IMR-90 (cell line): ENCODE data around the gene RHOB.

Experiments
- BHLHE40 ChIP-seq: fragments of 150-350 bp; IDR thresholded peaks from 2 replicates; pipeline ENCODE4 v1.6.1; 2016; ENCODE audit warnings: mild to moderate bottlenecking, low read depth, low read length
- CHD1 ChIP-seq: IDR thresholded peaks from 2 replicates; pipeline ENCODE4 v1.6.1; 2012; ENCODE audit warnings: low read depth, low read length, improper control_type of control experiment
- CTCF ChIP-seq: conservative IDR thresholded peaks from 2 replicates; pipeline ENCODE4 v1.5.1; 2012; ENCODE audit warnings: mild to moderate bottlenecking, low read depth, low read length, improper control_type of control experiment
- MAFK ChIP-seq: IDR thresholded peaks from 2 replicates; pipeline ENCODE4 v1.6.1; 2012; ENCODE audit warnings: low read depth, low read length, improper control_type of control experiment
- MAZ ChIP-seq: IDR thresholded peaks from 2 replicates; pipeline ENCODE4 v1.6.1; 2012; ENCODE audit warnings: low read depth, mild to moderate bottlenecking, low read length, improper control_type of control experiment, moderate library complexity, borderline replicate concordance
- MXI1 ChIP-seq: IDR thresholded peaks from 2 replicates; pipeline ENCODE4 v1.6.1; 2012; ENCODE audit warnings: low read depth, mild to moderate bottlenecking, low read length, moderate library complexity, borderline replicate concordance
- POLR2A ChIP-seq: IDR thresholded peaks from 2 replicates; pipeline ENCODE4 v1.6.1; 2012; ENCODE audit warnings: mild to moderate bottlenecking, low read depth, low read length
- RCOR1 ChIP-seq: IDR thresholded peaks from 2 replicates; pipeline ENCODE4 v1.6.1; 2012; ENCODE audit warnings: mild to moderate bottlenecking, low read length, improper control_type of control experiment; ENCODE audit not compliant: insufficient replicate concordance

DNA sequence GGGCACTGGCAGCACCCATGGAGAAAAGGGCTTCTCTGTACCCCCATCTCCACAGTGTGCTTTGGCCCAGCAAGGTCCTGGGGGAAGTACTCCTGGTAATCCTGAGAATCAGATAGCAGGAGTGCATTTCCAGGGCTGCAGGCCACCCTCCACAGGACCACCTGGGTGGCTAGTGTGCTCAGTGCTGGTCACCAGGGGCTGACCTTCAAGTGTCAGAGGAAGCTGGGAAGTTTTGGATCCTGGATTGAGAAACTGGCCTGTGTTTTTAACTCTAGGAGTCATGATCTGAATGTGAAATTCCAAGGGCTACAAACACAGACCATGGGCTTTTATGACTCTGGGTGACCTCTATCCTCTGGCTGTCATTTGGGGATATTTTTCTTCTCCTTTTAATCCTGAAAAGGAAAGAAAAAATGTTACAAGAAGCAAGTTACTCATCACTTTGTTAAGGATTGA lies 9.3 kb downstream of the RHOB start:
- TF ChIP-seq CTCF (no peak), POLR2A (no peak), MAZ (no peak), MXI1 (no peak), RCOR1 (no peak), BHLHE40 (no peak), MAFK (no peak), CHD1 (no peak)
